C4-2B (cell line): ENCODE measurements around the gene DUSP16.

Experiments
- CTCF ChIP-seq: fragments of 450-650 bp; conservative IDR thresholded peaks from 2 replicates; pipeline ENCODE4 v1.5.1; 2017; ENCODE audit warnings: mild to moderate bottlenecking
- ZFX ChIP-seq: fragments of 450-650 bp; IDR thresholded peaks from 2 replicates; pipeline ENCODE4 v1.6.1; 2017

- TF ChIP-seq CTCF (no peak; the same call in 1 of the 2 replicates), ZFX (no peak)
These were observed at the start of gene DUSP16 for GRCh38 chr12:12562585-12563261.
